H1 (cell line): ENCODE results near the gene ALLC. TPM values are rescaled to one million over a fixed set of nuclear protein-coding genes. Genes with fewer than 3 reads are reported as not detected.

Experiments
- ATF3 ChIP-seq: IDR thresholded peaks from 2 replicates; pipeline ENCODE4 v1.6.1; 2011; ENCODE audit warnings: low read depth, mild to moderate bottlenecking, low read length; ENCODE audit not compliant: insufficient read depth
- BACH1 ChIP-seq: IDR thresholded peaks from 2 replicates; pipeline ENCODE4 v1.6.1; 2012; ENCODE audit warnings: low read length, improper control_type of control experiment
- CBX8 ChIP-seq: fragments of 300-800, 300-1000 bp; sonication (generic); IDR thresholded peaks from 2 replicates; pipeline ENCODE4 v1.7.1; 2016; ENCODE audit warnings: low read depth, low read length, borderline replicate concordance
- E2F6 ChIP-seq: IDR thresholded peaks from 2 replicates; pipeline ENCODE4 v1.6.1; 2012; ENCODE audit warnings: inconsistent platforms
- MAFK ChIP-seq: IDR thresholded peaks from 2 replicates; pipeline ENCODE4 v1.6.1; 2012; ENCODE audit warnings: low read depth, mild to moderate bottlenecking, improper control_type of control experiment, low read length
- POLR2AphosphoS5 ChIP-seq: IDR thresholded peaks from 2 replicates; pipeline ENCODE4 v1.6.1; 2011; ENCODE audit warnings: low read depth, low read length
- RFX5 ChIP-seq: IDR thresholded peaks from 2 replicates; pipeline ENCODE4 v1.6.1; 2011; ENCODE audit warnings: low read depth, low read length, improper control_type of control experiment, borderline replicate concordance
- RNF2 ChIP-seq: fragments of 200-900, 300-1000 bp; sonication (generic); IDR thresholded peaks from 2 replicates; pipeline ENCODE4 v1.7.1; 2016; ENCODE audit warnings: borderline replicate concordance, low read depth, mild to moderate bottlenecking, antibody characterized with exemption, low read length; ENCODE audit not compliant: poor library complexity, severe bottlenecking; ENCODE audit errors: missing control alignments
- SP1 ChIP-seq: IDR thresholded peaks from 2 replicates; pipeline ENCODE4 v1.6.1; 2011; ENCODE audit warnings: low read depth, low read length
- SUZ12 ChIP-seq: fragments of 200-600 bp; sonication (generic); IDR thresholded peaks from 2 replicates; pipeline ENCODE4 v1.6.1; 2012; ENCODE audit warnings: mild to moderate bottlenecking, inconsistent platforms, low read length, moderate library complexity, mixed read lengths
- polyA plus RNA-seq, 7 experiments: library from polyadenylated mRNA; depleted of rRNA in 3 of 7; stranded (reverse) in 5 of 7; unstranded in 2 of 7; fragments of >200 nt in 5 of 7; fragments of 200-250 nt in 2 of 7; gene quantifications; 1 replicate in 5 of 7; 2 replicates in 1 of 7; 4 replicates in 1 of 7; pipeline versions ENCODE4 v1.2.1 to v1.2.3, GENCODE V29; 2011 to 2013; ENCODE audit warnings: missing spikeins in 2 of 7, mixed read lengths in 2 of 7
- total RNA-seq: library from RNA; stranded (reverse); fragmentation: NEBNext Ultra II Directional; extraction: Animal tissue kit (Norgen Biotek cat#: 25700); gene quantifications from 2 replicates; pipeline ENCODE4 v1.2.1, GENCODE V29; 2021

The ALLC gene
- total and polyA plus RNA-seq, 2 of the 8 experiments (the other 6 are each of a cell fraction or from before 2014, with no cell fraction given) = not detected

- no peak for TF ChIP-seq RFX5
- TF ChIP-seq MAFK = no peak
- no peak for TF ChIP-seq SUZ12
- TF ChIP-seq BACH1 = no peak
- no peak for TF ChIP-seq RNF2
- no peak for TF ChIP-seq E2F6
- no peak for TF ChIP-seq CBX8
- no peak for TF ChIP-seq POLR2AphosphoS5
- TF ChIP-seq SP1 = no peak
- TF ChIP-seq ATF3 = no peak
Measured at GRCh38 chr2:3654531-3655225, 3.3 kb upstream of the ALLC start (continued).
